ENCODE measurements around the gene UPF3A.
"Not testable (repeated sequence)": the region's sequence is repeated elsewhere in the genome, so short reads cannot be mapped to it uniquely, and the experiment has no call there.

UPF3A gene

GRCh38 chr13:114237415-114238112 is 43.8 kb upstream of the UPF3A start:
- no peak overlapping the region for H3K4me3 ChIP-seq (ENCODE audit: low read depth, low read length)
- no peak for TF ChIP-seq CTCF (IDR thresholded peaks at IDR 0.05; ENCODE audit: low read depth, low read length)
- no peak for DNase-seq (ENCODE audit: low read depth, low spot score)
- in situ Hi-C loops (cut with HindIII; ENCODE audit: low sequenced_read_pairs), result no loop called here

- no peak for DNase-seq (ENCODE audit: low read depth, low spot score)
- TF ChIP-seq CTCF (IDR thresholded peaks at IDR 0.05; ENCODE audit: low read depth, low read length), result no peak
- H3K4me3 ChIP-seq (ENCODE audit: low read depth, low read length), result no peak overlapping the region
- in situ Hi-C loops (cut with HindIII; ENCODE audit: low sequenced_read_pairs), result no loop called here
These were observed 39.5 kb upstream of the UPF3A start for GRCh38 chr13:114241918-114242317.

- no peak for TF ChIP-seq CTCF (IDR thresholded peaks at IDR 0.05; ENCODE audit: low read depth, low read length)
- no peak for DNase-seq (ENCODE audit: low read depth, low spot score)
- in situ Hi-C loops (cut with HindIII; ENCODE audit: low sequenced_read_pairs), result no loop called here
- H3K4me3 ChIP-seq (ENCODE audit: low read depth, low read length), result no peak overlapping the region
These were observed 37.4 kb upstream of the UPF3A start for GRCh38 chr13:114243971-114244370.

GRCh38 chr13:114244637-114245036 is 36.8 kb upstream of the UPF3A start:
- no peak overlapping the region for H3K4me3 ChIP-seq (ENCODE audit: low read depth, low read length)
- DNase-seq (ENCODE audit: low read depth, low spot score), result no peak
- in situ Hi-C loops (cut with HindIII; ENCODE audit: low sequenced_read_pairs), result no loop called here
- no peak for TF ChIP-seq CTCF (IDR thresholded peaks at IDR 0.05; ENCODE audit: low read depth, low read length)

GRCh38 chr13:114248011-114248410 is 33.4 kb upstream of the UPF3A start:
- in situ Hi-C loops (cut with HindIII; ENCODE audit: low sequenced_read_pairs), result no loop called here
- no peak overlapping the region for H3K4me3 ChIP-seq (ENCODE audit: low read depth, low read length)
- TF ChIP-seq CTCF (IDR thresholded peaks at IDR 0.05; ENCODE audit: low read depth, low read length), result no peak
- peak; percentile 55 for DNase-seq (ENCODE audit: low read depth, low spot score)

- TF ChIP-seq CTCF (IDR thresholded peaks at IDR 0.05; ENCODE audit: low read depth, low read length), result no peak
- no peak for DNase-seq (ENCODE audit: low read depth, low spot score)
- in situ Hi-C loops (cut with HindIII; ENCODE audit: low sequenced_read_pairs), result no loop called here
- H3K4me3 ChIP-seq (ENCODE audit: low read depth, low read length), result no peak overlapping the region
These were observed 32.3 kb upstream of the UPF3A start for GRCh38 chr13:114249077-114249476.

- H3K4me3 ChIP-seq (ENCODE audit: low read depth, low read length); in situ Hi-C loops (cut with HindIII; ENCODE audit: low sequenced_read_pairs); DNase-seq (ENCODE audit: low read depth, low spot score): not testable (repeated sequence)
These were observed 29.6 kb upstream of the UPF3A start for GRCh38 chr13:114251639-114252440.
